ENCODE results near the gene MAD1L1. TPM values are rescaled to one million over a fixed set of nuclear protein-coding genes. Genes with fewer than 3 reads are reported as not detected.

MAD1L1 gene
- total RNA-seq, 1 experiment from 2014 or later = 46.7 TPM

DNA sequence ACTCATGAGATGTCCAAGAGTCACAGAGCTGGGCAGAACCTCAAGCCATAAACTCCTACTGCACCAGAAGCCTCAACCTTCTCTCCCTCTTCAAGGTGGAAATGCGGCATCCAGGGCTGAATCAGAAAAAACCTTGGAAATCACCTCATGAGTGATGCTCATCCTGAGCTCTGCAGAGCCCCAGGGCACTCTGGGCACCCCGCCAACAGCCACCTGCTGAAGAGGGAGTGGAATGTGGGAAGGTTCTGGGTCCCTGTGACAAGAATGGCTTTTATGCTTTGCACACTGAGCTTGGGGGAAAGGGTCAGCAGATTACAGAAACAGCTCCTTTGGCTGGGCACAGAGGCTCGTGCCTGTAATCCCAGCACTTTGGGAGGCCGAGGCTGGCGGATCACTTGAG is 28.1 kb upstream of the MAD1L1 start:
- BruUV-seq (replicated peaks) = no TSS peak
- Histone ChIP-seq H3K4me3 (ENCODE audit: low read depth, low read length, poor library complexity, severe bottlenecking) (no peak overlapping the region), H3K27me3 (replicated peaks; ENCODE audit: insufficient read depth, low read depth, low read length, poor library complexity) (no peaks in the 10 kb centered on the region), H3K4me1 (ENCODE audit: insufficient read depth, low read length, poor library complexity, severe bottlenecking) (no peaks in the 10 kb centered on the region), H3K27ac (ENCODE audit: low read depth, low read length, poor library complexity, severe bottlenecking) (no peak overlapping the region), H3K9me3 (ENCODE audit: low read depth, low read length, poor library complexity, severe bottlenecking) (no peaks in the 10 kb centered on the region), H3K36me3 (ENCODE audit: insufficient read depth, low read length, poor library complexity, severe bottlenecking) (no peaks in the 10 kb centered on the region)
- peak; percentile 28 for DNase-seq (ENCODE audit: low spot score)
- ChIA-PET CTCF (no interaction called here), POLR2A (ENCODE audit: low non-redundant PET) (no interaction called here)
- intact Hi-C loops (cut with micrococcal nuclease; ENCODE audit: unreplicated experiment) = no loop called here
- TF ChIP-seq EZH2 (IDR thresholded peaks at IDR 0.05; ENCODE audit: borderline replicate concordance, low read depth, low read length, poor library complexity, severe bottlenecking) = no peak
- TF ChIP-seq, protein P1, sequence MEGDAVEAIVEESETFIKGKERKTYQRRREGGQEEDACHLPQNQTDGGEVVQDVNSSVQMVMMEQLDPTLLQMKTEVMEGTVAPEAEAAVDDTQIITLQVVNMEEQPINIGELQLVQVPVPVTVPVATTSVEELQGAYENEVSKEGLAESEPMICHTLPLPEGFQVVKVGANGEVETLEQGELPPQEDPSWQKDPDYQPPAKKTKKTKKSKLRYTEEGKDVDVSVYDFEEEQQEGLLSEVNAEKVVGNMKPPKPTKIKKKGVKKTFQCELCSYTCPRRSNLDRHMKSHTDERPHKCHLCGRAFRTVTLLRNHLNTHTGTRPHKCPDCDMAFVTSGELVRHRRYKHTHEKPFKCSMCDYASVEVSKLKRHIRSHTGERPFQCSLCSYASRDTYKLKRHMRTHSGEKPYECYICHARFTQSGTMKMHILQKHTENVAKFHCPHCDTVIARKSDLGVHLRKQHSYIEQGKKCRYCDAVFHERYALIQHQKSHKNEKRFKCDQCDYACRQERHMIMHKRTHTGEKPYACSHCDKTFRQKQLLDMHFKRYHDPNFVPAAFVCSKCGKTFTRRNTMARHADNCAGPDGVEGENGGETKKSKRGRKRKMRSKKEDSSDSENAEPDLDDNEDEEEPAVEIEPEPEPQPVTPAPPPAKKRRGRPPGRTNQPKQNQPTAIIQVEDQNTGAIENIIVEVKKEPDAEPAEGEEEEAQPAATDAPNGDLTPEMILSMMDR (conservative IDR thresholded peaks at IDR 0.05; ENCODE audit: low read depth, low read length) = no peak

DNA sequence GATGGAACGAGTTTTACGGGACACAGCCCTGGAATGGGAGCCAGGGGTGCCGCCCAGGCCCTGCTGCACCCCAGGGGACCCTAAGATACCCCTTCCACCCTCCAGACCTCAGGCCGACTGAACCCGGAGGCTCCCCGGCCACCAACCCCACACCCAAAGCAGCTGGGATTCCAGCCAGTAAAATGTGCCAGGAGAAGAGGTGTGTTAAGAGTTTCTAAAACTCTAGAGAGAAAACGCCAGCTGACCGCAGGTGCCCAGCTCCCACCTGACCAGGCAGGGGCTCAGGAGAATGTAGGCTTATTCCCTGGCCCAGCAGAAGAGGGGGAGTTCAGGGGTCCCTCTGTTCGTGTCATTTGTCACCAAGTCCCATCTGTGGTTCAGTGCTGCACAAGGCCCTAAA is 26.7 kb upstream of the MAD1L1 start:
- TF ChIP-seq, protein P1 (conservative IDR thresholded peaks at IDR 0.05; ENCODE audit: low read depth, low read length) = no peak
- no peak for TF ChIP-seq EZH2 (IDR thresholded peaks at IDR 0.05; ENCODE audit: borderline replicate concordance, low read depth, low read length, poor library complexity, severe bottlenecking)
- intact Hi-C loops (cut with micrococcal nuclease; ENCODE audit: unreplicated experiment) = no loop called here
- H3K36me3 ChIP-seq (ENCODE audit: insufficient read depth, low read length, poor library complexity, severe bottlenecking) = no peaks in the 10 kb centered on the region
- no peaks in the 10 kb centered on the region for H3K27me3 ChIP-seq (replicated peaks; ENCODE audit: insufficient read depth, low read depth, low read length, poor library complexity)
- no peak for DNase-seq (ENCODE audit: low spot score)
- H3K27ac ChIP-seq (ENCODE audit: low read depth, low read length, poor library complexity, severe bottlenecking) = no peak overlapping the region
- POLR2A ChIA-PET (ENCODE audit: low non-redundant PET) = no interaction called here
- no peaks in the 10 kb centered on the region for H3K9me3 ChIP-seq (ENCODE audit: low read depth, low read length, poor library complexity, severe bottlenecking)
- no TSS peak for BruUV-seq (replicated peaks)
- CTCF ChIA-PET = no interaction called here
- H3K4me1 ChIP-seq (ENCODE audit: insufficient read depth, low read length, poor library complexity, severe bottlenecking) = no peaks in the 10 kb centered on the region
- H3K4me3 ChIP-seq (ENCODE audit: low read depth, low read length, poor library complexity, severe bottlenecking) = no peak overlapping the region

DNA sequence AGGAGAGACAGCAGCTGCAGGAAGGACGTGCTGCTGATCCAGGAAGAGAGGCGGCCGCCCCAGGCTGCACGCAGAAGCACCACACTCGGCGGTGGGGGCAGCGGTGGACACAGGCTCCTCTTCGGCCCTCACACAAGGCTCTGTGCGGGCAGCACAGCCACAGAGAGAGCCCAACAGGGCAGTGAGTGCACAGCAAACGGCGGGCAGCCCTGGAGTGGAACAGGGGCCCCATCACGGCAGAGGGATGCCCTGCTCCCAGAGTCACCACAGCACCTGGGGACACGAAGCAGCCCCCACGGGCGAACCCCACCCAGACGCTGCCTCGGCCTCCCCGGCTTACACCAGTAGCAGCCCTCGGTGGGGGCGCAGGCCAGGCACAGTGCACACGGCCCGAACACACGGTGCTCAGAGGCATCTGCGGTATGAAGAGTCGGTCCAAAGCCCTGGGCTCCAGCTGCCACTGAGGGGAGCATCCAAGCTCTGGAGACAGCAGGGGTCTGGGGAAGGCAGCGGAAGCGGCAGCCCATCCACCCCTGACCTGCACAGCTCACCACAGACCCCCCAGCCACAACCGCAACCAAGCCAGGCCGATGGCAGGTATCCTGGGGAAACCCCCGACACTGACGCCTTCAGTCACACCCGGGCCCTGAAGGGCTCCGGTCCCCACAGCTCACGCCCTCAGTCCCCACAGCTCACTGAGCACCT is 26.1 kb upstream of the MAD1L1 start:
- no peaks in the 10 kb centered on the region for H3K27me3 ChIP-seq (replicated peaks; ENCODE audit: insufficient read depth, low read depth, low read length, poor library complexity)
- no TSS peak for BruUV-seq (replicated peaks)
- H3K4me1 ChIP-seq (ENCODE audit: insufficient read depth, low read length, poor library complexity, severe bottlenecking) = no peaks in the 10 kb centered on the region
- CTCF ChIA-PET = no interaction called here
- H3K4me3 ChIP-seq (ENCODE audit: low read depth, low read length, poor library complexity, severe bottlenecking) = no peak overlapping the region
- no peak for TF ChIP-seq EZH2 (IDR thresholded peaks at IDR 0.05; ENCODE audit: borderline replicate concordance, low read depth, low read length, poor library complexity, severe bottlenecking)
- TF ChIP-seq, protein P1 (conservative IDR thresholded peaks at IDR 0.05; ENCODE audit: low read depth, low read length) = no peak
- no peaks in the 10 kb centered on the region for H3K36me3 ChIP-seq (ENCODE audit: insufficient read depth, low read length, poor library complexity, severe bottlenecking)
- intact Hi-C loops (cut with micrococcal nuclease; ENCODE audit: unreplicated experiment) = no loop called here
- H3K27ac ChIP-seq (ENCODE audit: low read depth, low read length, poor library complexity, severe bottlenecking) = no peak overlapping the region
- POLR2A ChIA-PET (ENCODE audit: low non-redundant PET) = no interaction called here
- no peak for DNase-seq (ENCODE audit: low spot score)
- no peaks in the 10 kb centered on the region for H3K9me3 ChIP-seq (ENCODE audit: low read depth, low read length, poor library complexity, severe bottlenecking)
